HG02884 (cell line): ENCODE results near the gene DHRSX.
A peak's percentile ranks its signal among the peaks of the same experiment; 100 is the strongest.
"Not testable (repeated sequence)": the region's sequence is repeated elsewhere in the genome, so short reads cannot be mapped to it uniquely, and the experiment has no call there.

Source experiments
- ATAC-seq: cut with Tn5 transposase; IDR thresholded peaks from one replicate; pipeline ENCODE4 v1.9.1; 2021; ENCODE audit warnings: mild to moderate bottlenecking, moderate library complexity; ENCODE audit not compliant: unreplicated experiment

DHRSX gene

DNA sequence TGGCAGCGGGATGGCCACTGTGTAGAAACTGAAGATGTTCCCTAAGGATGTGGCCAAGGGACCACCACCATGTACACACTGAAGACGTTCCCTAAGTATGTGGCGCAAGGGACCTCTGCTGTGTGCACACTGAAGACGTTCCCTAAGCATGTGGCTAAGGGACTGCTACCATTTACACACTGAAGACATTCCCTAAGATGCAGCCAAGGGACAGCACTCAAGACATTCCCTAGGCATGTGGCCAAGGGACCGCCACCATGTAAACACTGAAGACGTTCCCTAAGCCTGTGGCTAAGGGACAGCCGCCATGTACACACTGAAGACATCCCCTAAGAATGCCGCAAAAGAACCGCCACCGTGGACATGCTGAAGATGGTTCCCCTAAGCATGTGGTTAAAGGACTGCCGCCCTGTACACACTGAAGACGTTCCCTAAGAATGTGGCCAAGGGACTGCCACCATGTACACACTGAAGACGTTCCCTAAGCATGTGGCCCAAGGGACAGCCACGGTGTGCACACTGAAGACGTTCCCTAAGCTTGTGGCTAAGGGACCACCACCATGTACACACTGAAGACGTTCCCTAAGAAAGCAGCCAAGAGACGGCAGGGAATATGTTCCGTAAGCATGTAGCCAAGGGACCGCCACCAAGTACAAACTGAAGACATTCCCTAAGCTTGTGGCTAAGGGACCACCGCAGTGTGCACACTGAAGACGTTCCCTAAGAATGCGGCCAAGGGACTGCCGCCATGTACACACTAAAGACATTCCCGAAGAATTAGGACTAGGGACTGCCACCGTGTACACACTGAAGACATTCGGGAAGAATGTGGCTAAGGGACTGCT lies 43.3 kb downstream of the DHRSX start:
- no peak for ATAC-seq

DNA sequence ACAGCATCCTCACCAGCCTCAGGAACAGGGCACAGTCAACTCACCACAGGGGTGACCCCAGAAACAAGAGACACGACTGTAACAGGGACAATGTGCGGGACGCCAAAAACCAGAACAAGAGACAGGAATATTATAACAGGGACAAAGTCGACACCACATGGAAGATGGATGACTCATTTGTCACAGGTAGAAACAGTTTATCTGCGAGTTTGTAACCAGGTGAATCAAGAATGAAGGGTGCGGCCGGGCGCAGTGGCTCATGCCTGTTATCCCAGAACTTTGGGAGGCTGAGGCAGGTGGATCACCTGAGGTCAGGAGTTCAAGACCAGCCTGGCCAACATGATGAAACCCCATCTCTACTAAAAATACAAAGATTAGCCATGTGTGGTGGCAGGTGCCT lies 44.7 kb downstream of the DHRSX start:
- not testable (repeated sequence) for ATAC-seq

DNA sequence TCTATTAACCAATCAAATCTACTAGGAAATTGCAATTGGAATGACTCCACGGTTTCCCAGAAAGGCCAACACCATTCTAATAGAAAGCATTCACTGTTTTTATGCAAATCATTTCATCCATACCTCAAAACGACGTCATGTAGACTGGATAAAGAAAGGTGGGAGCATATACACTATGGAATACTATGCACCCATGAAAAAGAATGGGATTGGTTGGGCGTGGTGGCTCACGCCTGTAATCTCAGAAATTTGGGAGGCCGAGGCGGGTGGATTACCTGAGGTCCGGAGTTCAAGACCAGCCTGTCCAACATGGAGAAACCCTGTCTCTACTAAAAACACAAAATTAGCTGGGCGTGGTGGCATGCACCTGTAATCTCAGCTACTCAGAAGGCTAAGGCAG lies 46.2 kb downstream of the DHRSX start:
- not testable (repeated sequence) for ATAC-seq

DNA sequence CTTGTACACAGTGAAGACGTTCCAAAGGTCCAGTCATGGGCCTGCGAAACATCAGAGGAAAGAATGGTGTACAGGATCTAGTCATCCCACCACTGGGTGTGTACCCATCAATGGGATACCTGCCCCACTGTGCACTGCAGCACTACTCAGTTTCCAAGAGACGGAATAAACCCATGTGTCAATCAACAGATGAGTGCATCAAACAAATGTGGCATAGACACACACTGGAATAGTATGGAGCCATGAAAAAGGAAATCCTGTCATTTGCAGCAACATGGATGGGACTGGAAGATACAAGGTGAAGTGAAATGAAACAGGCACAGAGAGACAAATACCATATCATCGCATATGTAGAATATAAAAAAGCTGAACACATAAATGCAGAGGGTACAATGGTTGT lies 48.0 kb downstream of the DHRSX start:
- no peak for ATAC-seq

DNA sequence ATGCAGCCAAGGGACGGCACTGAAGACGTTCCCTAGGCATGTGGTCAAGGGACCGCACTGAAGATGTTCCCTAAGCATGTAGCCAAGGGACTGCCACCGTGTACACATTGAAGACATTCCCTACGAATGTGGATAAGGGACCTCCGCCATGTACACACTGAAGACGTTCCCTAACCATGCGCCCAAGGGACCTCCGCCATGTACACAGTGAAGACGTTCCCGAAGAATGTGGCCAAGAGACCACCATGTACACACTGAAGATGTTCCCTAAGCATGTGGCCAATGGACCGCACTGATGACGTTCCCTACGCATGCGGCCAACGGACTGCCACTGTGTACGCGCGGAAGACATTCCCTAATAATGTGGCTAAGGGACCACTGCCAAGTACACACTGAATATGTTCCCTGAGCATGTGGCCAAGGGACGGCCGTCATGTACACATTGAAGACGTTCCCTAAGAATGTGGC lies 48.4 kb downstream of the DHRSX start:
- no peak for ATAC-seq

DNA sequence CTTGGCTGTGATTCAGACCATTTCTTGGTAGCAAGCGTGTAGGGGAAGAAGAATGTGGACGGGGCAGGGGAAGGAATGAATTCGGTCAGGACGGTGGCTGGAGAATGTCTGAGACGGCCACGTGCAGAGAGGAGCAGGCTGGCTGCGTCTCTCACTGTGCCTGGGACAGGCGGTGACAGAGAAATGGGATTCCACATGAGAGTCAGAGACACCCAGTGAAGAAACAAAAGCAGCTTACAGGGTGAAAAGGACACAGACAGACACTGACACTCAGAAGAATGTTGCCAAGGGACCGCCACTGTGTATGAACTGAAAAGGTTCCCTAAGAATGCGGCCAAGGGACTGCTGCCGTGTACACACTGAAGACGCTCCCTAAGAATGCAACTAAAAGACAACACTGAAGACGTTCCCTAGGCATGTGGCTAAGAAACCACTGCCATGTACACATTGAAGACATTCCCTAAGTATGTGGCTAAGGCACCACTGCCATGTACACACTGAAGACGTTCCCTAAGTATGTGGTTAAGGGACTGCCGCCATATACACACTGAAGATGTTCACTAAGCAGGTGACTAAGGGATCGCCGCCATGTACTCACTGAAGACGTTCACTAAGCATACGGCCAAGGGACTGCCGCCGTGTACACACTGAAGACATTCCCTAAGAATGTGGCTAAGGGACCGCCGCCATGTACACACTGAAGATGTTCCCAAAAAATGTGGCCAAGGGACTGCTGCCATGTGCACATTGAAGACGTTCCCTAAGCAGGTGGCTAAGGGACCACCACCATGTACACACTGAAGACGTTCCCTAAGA lies 49.1 kb downstream of the DHRSX start:
- no peak for ATAC-seq

DNA sequence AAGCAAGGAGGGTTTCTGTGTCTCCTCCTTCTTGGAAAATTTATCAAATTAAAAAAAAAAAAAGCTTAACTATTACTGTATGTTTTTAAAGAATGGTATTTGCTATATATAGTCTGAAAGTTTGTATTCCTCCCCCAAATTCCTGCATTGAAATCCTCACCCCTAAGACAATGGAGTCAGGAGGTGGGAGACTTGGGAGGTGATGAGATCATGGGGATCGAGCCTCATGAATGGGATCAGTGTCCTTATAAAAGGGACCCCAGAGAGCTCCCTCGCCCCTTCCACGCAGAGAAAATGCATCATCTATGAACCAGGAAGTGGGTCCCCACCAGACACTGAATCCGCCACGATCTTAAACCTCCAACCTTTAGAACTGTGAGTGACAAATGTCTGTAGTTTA lies 50.1 kb downstream of the DHRSX start:
- no peak for ATAC-seq

DNA sequence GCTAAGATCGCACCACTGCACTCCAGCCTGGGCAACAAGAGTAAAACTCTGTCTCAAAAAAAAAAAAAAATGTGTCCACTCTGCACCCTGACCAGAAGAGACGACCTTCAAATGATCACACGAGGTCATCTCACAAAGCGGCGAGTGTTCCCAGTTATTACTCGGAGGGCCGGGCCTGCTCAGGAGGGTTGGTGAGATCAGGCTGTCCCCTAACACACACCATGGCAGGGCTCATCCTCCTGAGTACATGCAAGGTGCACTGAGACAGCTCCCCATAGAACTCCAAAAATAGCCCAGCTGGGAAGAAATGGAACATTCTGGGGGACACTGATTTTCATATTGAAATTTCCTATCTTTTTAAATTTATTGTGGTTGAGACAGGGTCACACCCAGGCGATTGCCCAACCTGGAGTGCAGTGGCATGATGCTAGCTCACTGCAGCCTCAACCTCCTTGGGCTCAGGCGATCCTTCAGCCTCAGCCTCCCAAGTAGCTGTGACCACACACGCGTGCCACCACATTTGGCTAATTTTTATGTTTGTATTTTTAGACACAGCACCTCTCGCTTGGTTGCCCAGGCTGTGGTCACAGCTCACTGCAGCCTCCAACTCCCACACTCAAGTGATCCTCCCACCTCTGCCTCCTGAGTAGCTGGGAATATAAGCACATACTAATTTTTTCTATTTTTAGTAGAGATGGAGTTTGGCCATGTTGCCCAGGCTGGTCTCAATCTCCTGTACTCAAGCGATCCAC lies 51.5 kb downstream of the DHRSX start:
- peak; percentile 45 for ATAC-seq

DNA sequence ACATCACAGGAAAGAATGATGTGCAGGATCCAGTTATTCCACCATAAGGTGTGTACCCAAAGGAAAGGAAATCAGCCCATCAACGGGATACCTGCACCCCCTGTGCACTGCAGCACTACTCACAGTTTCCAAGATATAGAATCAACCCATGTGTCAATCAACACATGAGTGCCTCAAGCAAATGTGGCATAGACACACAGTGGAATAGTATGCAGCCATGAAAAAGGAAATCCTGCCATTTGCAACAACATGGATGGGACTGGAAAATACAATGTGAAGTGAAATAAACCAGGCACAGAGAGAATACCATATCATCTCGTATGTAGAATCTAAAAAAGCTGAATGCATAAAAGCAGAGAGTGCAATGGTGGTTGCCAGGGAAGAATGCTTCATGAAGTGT lies 53.3 kb downstream of the DHRSX start:
- ATAC-seq, result no peak

DNA sequence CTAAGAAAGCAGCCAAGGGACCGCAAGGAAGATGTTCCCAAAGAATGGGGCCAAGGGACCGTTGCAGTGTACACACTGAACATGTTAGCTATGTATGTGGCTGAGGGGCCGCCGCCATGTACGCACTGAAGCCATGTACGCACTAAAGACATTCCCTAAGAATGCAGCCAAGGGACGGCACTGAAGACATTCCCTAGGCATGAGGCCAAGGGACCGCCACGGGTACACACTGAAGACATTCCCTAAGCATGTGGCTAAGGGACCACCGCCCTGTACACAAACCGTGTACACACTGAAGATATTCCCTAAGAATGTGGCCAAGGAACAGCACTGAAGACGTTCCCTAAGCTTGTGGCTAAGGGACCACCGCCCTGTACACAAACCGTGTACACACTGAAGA lies 54.0 kb downstream of the DHRSX start:
- no peak for ATAC-seq

DNA sequence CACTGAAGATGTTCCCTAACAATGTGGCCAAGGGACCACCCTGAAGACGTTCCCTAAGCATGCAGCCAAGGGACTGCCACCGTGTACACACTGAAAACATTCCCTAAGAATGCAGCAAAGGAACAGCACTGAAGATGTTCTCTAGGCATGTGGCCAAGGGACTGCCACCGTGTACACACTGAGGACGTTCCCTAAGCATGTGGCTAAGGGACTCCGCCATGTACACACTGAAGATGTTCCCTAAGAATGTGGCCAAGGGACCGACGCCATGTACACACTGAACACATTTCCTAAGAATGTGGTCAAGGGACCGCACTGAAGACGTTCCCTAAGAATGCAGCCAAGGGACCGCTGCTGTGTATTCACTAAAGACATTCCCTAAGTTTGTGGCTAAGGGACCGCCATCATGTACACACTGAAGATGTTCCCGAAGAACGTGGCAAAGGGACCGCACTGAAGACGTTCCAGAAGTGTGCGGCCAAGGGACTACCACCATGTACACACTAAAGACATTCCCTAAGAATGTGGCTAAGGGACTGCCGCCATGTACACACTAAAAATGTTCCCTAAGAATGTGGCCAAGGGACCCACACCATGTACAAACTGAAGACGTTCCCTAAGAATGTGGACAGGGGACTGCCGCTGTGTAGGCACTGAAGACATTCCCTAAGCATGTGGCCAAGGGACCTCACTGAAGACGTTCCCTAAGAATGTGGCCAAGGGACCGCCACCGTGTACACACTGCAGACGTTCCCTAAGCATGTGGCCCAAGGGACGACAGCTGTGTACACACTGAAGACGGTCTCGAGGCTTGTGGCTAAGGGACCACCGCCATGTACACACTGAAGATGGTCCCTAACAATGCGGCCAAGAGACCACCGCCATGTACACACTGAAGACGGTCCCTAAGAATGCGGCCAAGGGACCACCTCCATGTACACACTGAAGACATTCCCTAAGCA lies 54.8 kb downstream of the DHRSX start:
- ATAC-seq, result no peak

DNA sequence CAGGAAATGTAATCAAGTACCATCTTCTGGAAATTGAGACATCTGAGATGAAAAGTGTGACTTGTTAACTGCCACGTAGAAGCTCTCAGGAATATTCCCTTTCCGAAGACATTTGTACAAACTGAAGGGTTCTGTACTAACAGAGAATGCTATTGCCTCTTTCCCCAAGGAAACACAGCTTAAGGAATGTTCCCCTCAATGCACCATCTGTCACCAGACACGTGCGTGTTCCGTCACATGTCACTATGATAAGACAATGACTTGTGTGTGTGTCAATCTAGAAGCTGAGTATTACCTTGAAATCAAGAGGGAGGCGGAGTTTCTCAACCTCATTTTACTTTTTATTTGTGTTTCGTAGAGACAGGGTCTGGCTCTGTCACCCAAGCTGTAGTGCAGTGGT lies 58.1 kb downstream of the DHRSX start:
- ATAC-seq, result no peak

DNA sequence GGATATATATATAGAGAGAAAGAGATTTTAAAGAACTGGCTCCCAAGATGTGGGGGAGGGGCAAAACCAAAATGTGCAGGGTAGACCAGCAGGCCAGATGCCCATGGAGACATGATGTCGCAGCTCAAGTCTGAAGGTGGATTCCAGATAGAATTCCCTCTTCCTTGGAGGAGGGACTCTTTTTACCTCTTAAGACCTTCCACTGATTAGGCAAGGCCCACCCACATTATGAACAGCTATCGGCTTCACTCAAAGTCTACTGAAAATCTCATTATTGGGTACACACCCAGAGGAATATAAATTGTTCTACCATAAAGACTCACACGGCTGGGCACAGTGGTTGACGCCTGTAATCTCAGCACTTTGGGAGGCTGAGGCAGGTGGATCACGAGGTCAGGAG lies 59.3 kb downstream of the DHRSX start:
- ATAC-seq, result no peak

DNA sequence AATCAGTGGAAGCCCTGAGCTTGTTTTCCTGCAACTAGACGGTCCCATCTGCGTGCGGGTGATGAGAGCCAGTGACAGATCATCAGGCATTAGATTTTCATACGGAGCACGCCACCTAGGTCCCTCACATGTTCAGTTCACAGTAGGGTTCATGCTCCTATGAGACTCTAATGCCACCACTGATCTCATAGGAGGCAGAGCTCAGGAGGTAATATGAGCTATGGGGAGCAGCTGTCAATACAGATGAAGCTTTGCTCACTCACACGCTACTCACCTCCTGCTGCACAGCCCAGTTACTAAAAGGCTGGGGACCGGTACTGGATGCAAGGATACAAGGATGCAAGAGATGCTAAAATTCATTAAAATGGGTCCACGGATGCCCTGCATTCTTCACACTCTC lies 61.2 kb downstream of the DHRSX start:
- ATAC-seq, result no peak

DNA sequence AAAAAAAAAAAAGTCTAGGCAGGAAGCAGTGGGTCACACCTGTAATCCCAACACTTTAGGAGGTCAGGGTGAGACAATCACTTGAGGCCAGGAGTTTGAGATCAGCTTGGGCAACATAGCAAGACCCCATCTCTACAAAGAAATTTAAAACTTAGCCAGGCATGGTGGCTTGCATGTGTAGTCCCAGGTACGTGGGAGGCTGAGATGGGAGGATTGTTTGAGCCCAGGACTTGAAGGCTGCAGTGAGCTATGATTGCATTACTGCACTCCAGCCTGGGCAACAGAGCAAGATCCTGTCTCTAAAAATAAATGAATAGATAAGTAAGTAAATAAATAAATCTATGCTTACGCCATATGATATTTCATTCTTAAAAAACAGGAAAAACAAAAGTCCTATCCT lies 65.3 kb downstream of the DHRSX start:
- ATAC-seq, result no peak

DNA sequence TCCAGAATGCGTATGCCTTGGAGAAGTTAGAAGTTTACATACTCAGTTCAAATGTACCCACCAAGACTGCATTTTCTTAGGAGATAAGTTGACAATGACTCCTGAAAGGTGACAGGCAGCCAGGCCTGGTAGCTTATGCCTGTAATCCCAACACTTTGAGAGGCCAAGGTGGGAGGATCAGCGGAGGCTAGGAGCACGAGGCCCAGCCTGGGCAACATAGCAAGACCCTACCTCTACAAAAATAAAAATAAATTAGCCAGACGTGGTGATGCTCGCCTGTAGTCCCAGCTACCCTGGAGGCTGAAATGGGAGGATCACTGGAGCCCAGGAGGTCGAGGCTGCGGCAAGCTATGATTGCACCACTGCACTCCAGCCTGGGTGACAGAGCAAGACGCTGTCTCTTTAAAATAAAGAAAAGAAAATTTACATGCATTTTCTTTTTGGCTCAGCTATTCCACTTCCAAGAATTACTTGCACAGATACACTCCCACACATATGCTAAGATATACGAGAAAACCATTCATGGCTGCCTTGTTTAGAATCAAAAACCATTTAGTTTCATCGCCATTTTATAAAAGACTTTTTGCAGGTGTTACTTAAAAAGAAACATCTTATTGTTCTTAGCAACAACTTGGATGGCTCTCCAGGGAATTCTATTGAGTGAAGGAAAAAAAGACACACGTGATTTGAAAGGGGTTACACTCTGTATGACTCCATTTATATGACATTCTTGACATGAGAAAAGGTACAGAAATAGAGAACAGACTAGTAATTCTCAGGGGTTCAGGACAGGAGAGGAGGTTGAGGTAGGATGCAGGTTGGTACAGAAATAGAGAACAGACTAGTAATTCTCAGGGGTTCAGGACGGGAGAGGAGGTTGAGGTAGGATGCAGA lies 66.3 kb downstream of the DHRSX start:
- ATAC-seq, result no peak

DNA sequence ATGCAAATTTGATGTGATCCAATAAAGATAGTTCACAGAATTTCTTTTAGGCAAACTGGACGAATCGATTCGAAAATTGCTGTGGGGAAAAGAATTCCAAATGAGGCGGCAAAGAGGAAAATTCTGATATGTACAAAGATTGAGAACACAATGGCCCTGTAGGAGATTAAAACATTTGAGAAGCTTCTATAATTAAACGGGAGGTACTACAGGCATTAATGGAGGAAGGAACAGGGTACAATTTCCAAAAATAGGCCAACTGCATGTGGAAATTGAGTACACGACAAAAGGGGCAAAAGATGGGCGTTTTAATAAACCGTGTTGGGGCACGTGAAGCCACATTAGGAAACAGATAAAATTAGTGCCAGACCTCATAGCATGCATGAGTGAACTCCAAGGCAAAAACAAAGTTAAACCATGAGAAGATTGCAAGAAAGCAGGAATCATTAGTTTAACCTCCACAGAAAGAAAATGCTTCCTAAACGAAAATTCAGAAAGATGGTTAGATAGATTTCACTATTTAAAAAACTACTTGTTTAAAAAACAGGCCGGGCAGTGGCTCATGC lies 68.4 kb downstream of the DHRSX start:
- no peak for ATAC-seq

DNA sequence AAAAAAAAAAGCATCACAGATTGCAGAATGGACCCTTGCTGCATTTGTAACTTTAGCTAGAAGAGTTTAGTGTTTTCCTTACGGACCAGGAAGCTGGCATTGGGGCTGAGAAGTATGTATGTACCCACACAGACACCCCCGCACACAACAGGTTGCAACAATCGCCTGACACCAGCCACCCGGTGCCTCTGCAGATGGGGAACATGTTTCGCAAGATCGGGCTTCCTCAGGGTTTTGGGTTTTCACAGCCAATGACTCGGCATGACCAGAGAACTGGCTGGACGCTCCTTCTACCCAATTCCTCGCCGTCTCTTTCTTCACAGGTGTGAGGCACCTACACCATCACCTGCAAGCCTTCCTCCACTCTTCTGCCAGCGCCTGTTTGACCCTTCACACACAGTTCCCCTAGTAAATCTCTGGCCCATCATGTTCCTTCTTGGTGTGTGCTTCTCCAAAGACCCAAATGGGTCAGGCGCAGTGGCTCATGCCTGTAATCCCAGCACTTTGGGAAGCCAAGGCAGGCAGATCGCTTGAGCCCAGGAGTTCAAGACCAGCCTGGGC lies 70.4 kb downstream of the DHRSX start:
- ATAC-seq, result no peak

DNA sequence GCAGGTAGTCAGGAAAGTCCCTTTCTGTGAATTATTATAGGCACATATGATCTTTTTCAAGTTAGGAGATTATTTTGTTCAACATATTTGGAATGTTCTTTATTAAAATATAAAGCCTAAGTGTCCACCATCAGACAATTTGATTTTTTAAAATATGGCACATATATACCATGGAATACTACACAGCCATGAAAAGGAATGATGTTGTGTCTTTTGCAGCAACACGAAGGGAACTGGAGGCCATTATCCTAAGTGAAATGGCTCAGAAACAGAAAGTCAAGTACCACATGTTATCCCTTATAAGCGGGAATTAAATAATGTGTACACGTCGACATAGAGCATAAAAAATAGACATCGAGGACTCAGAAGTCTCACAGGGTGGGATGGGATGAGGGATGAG lies 73.0 kb downstream of the DHRSX start:
- ATAC-seq, result no peak
